ENCODE data around the gene TRAPPC2B.
"Not testable (repeated sequence)": the region's sequence is repeated elsewhere in the genome, so short reads cannot be mapped to it uniquely, and the experiment has no call there.

The TRAPPC2B gene

GRCh38 chr19:57363688-57364181 is 384 bp downstream of the TRAPPC2B start:
- Histone ChIP-seq H3K27me3 (ENCODE audit: insufficient read depth, poor library complexity, severe bottlenecking) (no peaks in the 10 kb centered on the region), H3K4me3 (replicated peaks; ENCODE audit: insufficient read depth, low read length) (peak overlapping the region; percentile 89), H3K27ac (replicated peaks) (peak overlapping the region; percentile 67)
- TF ChIP-seq GABPA (IDR thresholded peaks at IDR 0.05; ENCODE audit: low read depth): no peak
- no peak for TF ChIP-seq POLR2AphosphoS5 (IDR thresholded peaks at IDR 0.05; ENCODE audit: low read depth)
- TF ChIP-seq SPI1 (IDR thresholded peaks at IDR 0.05; ENCODE audit: borderline replicate concordance, low read depth): no peak
- no peak for TF ChIP-seq CTCF (IDR thresholded peaks at IDR 0.05; ENCODE audit: insufficient read depth, low read length)
- TF ChIP-seq, protein P1, sequence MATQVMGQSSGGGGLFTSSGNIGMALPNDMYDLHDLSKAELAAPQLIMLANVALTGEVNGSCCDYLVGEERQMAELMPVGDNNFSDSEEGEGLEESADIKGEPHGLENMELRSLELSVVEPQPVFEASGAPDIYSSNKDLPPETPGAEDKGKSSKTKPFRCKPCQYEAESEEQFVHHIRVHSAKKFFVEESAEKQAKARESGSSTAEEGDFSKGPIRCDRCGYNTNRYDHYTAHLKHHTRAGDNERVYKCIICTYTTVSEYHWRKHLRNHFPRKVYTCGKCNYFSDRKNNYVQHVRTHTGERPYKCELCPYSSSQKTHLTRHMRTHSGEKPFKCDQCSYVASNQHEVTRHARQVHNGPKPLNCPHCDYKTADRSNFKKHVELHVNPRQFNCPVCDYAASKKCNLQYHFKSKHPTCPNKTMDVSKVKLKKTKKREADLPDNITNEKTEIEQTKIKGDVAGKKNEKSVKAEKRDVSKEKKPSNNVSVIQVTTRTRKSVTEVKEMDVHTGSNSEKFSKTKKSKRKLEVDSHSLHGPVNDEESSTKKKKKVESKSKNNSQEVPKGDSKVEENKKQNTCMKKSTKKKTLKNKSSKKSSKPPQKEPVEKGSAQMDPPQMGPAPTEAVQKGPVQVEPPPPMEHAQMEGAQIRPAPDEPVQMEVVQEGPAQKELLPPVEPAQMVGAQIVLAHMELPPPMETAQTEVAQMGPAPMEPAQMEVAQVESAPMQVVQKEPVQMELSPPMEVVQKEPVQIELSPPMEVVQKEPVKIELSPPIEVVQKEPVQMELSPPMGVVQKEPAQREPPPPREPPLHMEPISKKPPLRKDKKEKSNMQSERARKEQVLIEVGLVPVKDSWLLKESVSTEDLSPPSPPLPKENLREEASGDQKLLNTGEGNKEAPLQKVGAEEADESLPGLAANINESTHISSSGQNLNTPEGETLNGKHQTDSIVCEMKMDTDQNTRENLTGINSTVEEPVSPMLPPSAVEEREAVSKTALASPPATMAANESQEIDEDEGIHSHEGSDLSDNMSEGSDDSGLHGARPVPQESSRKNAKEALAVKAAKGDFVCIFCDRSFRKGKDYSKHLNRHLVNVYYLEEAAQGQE (IDR thresholded peaks at IDR 0.05; ENCODE audit: insufficient replicate concordance, low read depth): no peak
- no peak for DNase-seq (ENCODE audit: low read depth in 1 of 2, low spot score in 1 of 2)

GRCh38 chr19:57366776-57367175 is 3.4 kb downstream of the TRAPPC2B start:
- no peak overlapping the region for H3K4me3 ChIP-seq (replicated peaks; ENCODE audit: insufficient read depth, low read length)
- DNase-seq (ENCODE audit: low read depth in 1 of 2, low spot score in 1 of 2): no peak
- TF ChIP-seq GABPA (IDR thresholded peaks at IDR 0.05; ENCODE audit: low read depth): no peak
- TF ChIP-seq, protein P1 (IDR thresholded peaks at IDR 0.05; ENCODE audit: insufficient replicate concordance, low read depth): no peak
- TF ChIP-seq CTCF (IDR thresholded peaks at IDR 0.05; ENCODE audit: insufficient read depth, low read length): no peak
- TF ChIP-seq SPI1 (IDR thresholded peaks at IDR 0.05; ENCODE audit: borderline replicate concordance, low read depth): no peak
- no peak for TF ChIP-seq POLR2AphosphoS5 (IDR thresholded peaks at IDR 0.05; ENCODE audit: low read depth)
- H3K27me3 ChIP-seq (ENCODE audit: insufficient read depth, poor library complexity, severe bottlenecking): no peaks in the 10 kb centered on the region
- no peak overlapping the region for H3K27ac ChIP-seq (replicated peaks)

- no peak for TF ChIP-seq CTCF (IDR thresholded peaks at IDR 0.05; ENCODE audit: insufficient read depth, low read length)
- TF ChIP-seq SPI1 (IDR thresholded peaks at IDR 0.05; ENCODE audit: borderline replicate concordance, low read depth): no peak
- TF ChIP-seq GABPA (IDR thresholded peaks at IDR 0.05; ENCODE audit: low read depth): no peak
- TF ChIP-seq, protein P1 (IDR thresholded peaks at IDR 0.05; ENCODE audit: insufficient replicate concordance, low read depth): no peak
- TF ChIP-seq POLR2AphosphoS5 (IDR thresholded peaks at IDR 0.05; ENCODE audit: low read depth): no peak
- Histone ChIP-seq H3K4me3 (replicated peaks; ENCODE audit: insufficient read depth, low read length) (no peak overlapping the region), H3K27me3 (ENCODE audit: insufficient read depth, poor library complexity, severe bottlenecking) (no peaks in the 10 kb centered on the region), H3K27ac (replicated peaks) (no peak overlapping the region)
- no peak for DNase-seq (ENCODE audit: low read depth in 1 of 2, low spot score in 1 of 2)
Measured at GRCh38 chr19:57374179-57374578, 10.8 kb downstream of the TRAPPC2B start.

GRCh38 chr19:57374647-57375046 is 11.3 kb downstream of the TRAPPC2B start:
- DNase-seq (ENCODE audit: low read depth in 1 of 2, low spot score in 1 of 2); H3K4me3 ChIP-seq (replicated peaks; ENCODE audit: insufficient read depth, low read length); H3K27me3 ChIP-seq (ENCODE audit: insufficient read depth, poor library complexity, severe bottlenecking); H3K27ac ChIP-seq (replicated peaks): not testable (repeated sequence)

Data from HL-60 (cell line).